IPS DF 19.7 (cell line): ENCODE measurements around the gene ZFPM1.
"Not testable (repeated sequence)": the region's sequence is repeated elsewhere in the genome, so short reads cannot be mapped to it uniquely, and the experiment has no call there.

Source experiments
- DNase-seq: peaks from one replicate; pipeline ENCODE4 v3.0.0-alpha.2; 2013; ENCODE audit warnings: low read depth, low spot score

The ZFPM1 gene

DNA sequence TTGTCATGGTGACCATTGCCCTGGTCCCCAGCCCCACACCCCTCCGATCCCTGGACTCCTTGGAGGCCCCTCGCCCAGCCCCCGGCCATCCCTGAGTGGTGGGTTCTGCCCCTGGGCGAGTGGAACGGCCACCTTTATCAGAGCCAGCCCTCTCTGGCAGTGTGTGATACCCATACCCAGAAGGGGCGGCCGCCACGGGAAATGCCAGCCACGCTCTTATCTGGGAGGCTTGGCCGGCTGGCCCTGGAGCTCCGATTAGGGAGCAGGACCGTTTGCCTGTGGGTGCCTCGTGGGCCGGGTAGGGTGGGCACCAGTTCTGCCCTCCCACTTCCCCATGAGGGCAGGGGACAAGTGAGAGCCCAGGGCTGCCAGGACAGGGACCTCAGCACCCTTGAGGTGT lies 58.8 kb downstream of the ZFPM1 start:
- DNase-seq, result no peak

DNA sequence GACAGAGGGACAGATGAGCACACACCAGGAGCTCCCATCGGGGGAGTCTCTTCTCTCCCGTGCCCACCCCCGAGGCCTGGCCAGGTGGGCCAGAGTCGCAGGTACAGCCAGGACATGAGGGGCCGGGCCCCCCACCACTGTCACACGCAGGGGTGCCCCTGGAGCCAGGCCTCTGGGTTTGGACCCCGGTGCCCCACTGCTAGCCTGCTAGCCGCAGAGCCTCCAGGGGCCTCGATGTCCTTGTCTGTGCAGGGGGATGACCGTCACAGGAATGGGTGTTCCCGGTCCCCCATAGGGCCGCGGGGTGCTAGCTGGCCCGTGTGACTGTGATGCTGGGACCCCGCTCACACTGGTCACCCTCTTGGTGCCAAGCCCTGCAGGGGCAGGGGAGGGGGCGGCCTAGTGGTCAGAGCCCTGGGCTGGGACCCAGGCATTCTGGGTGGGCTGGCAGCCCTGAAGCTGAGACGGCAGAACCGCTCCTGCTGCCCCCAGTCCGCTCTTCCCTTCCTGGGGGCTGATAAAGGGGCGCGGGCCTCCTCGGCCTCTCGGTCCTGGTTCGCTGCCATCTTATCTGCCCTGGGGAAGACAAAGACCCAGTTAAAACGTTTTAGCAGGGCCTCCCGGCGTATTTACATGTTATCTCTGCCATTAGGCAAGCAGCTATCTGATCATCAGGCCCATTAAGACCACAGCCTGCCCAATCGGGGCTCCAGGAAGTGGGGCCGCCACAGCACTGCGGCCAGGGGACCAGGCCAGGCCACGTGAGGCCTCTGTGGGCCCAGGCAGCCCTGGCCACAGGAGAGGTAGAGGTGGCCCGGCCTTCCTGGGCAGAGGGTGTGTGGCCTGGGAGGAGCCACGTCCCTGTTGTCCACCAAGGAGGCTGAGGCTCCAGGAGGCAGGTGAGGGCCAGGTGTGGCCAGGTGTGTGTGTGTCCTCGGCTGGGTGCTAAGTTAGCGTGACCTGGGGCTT lies 59.9 kb downstream of the ZFPM1 start:
- no peak for DNase-seq

DNA sequence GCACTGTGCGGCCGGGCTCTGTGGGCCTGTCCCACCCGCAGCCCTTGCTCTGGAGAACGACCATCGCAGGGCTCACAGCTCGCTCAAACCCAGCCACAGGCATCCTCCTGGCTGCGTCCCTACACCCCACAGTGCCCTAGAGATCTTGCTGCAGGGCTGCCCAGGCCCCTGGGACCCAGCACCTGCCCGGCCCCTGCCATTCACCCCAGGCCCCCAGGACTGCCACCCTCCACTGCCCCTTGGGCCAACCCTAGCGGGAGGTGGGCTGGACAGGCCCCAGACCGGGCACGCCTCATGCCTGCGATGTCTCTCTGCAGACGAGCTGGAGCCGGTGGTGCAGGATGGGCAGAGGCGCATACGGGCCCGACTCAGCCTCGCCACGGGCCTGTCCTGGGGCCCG lies 61.0 kb downstream of the ZFPM1 start:
- no peak for DNase-seq

DNA sequence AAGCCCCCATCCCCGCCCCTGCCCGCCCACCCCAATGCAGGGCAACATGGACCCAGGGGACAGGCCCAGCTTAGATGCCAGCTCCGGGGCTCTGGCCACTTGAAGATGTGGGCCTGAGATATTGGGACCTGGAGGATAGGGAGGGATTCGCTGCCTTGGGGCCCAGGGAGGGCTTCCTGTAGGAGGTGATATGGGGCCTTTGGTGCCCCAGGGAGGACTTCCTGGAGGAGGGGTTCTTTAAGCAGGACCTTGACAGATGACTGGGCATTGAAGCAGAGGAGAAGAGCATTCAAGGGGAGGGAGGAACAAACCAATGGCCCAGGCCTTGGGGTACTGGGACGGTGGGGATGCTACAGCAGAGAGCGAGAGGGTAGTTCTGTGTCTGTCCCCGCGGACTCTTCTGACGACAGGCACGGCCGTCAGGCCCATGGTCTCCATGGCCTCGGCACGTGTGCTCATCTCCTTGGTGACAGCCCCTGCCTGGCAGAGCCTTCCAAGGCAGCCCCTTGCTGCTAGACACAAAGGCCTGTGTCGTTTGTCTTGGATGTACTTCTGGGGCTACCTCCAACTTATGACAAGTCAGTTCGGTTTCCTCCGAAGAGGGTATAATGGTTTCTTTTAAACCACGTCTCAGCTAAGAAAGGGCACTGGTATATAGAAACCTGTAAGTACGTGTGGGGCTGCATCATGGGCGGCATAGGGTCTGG lies 61.6 kb downstream of the ZFPM1 start:
- DNase-seq, result no peak

DNA sequence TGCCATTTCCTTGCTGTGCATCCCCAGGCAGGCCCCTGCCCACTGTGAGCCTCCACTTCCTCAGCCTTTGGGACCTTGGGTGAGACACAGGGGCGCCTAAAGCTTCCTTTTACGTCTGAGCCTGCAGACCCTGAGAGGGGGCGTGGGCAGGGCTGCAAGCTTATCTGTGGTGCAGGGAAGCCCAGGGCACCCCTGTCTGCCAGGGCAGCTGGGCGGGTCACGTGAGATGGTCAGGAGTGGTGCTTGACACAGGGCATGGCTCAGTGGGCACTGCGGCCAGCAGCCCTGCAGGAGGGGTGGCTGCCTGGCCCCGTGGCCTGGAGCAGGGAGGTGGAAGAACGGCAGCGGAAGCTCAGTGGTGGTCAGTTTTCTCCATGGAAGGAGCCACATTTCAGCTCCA lies 62.3 kb downstream of the ZFPM1 start:
- DNase-seq, result no peak

DNA sequence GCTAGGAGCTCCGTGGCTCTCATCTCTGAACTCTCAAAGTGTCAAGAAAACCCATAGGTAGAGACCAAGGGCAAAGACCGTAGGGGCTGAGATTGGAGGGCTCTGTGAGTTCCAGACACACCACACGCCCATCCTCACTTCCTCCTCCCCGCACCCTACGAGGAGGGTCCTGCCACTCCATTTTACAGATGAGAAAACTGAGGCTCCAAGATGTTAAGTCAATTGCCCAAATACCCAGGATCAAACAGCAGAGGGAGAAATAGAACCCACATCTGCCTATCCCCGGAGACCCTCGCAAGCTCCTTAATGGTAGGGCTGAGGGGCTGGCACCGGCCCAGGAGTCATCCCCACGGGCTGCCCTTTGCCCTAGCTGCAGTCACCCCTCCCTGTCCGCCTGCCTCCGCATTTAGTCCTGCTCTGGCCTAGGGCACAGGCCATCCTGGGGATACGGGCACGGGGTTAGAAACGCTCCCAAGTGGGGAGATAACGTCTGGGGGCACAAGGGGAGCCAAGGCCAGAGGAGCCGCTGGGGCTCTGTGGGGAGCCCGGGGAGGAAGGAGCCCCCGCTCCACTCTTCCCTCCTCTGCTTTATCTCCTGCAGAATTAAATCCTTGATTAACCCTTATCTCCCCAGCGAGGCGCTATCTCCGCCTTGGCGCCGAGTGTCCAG lies 63.0 kb downstream of the ZFPM1 start:
- no peak for DNase-seq

DNA sequence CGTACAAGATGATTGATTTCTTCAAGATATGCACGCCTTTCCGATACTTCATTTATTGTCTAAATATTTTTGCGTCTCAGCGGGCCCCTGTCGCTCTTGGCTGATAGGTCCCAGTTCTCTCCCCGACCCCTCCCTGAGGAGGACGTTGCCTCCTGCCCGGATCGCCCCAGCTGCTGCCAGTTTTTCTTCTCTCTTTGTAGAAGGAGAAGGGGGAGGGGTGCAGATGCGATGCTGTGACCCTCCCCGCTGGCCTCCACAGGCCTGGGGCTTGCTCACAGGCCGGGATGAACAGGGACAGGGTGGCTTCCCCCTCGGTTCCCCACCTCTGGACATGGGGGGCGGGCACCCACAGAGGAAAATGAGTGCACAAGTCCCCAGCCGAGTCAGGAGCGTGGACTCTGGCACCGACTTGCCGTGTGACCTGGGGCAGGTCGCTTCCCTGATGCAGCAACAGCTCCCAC lies 63.6 kb downstream of the ZFPM1 start:
- no peak for DNase-seq

DNA sequence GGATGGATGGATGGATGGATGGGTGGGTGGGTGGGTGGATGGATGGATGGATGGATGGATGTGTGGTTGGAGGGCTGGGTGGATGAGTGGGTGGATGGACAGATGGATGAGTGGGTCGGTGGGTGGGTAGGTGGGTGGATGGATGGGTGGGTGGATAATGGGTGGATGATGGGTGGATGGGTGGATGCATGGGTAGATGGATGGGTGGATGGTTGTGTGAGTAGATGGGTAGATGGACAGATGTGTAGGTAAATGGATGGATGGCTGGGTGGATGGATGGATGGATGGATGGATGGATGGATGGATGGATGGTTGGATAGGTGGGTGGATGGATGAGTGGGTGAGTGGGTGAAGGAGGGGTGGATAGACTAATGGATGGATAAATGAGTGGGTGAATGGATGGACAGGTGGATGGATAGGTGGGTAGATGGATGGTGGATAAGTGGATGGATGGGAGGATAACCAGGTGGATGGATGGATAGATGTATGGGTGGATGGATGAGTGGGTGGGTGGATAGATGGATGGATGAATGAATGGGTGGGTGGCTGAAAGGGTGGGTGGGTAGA lies 64.2 kb downstream of the ZFPM1 start:
- not testable (repeated sequence) for DNase-seq

DNA sequence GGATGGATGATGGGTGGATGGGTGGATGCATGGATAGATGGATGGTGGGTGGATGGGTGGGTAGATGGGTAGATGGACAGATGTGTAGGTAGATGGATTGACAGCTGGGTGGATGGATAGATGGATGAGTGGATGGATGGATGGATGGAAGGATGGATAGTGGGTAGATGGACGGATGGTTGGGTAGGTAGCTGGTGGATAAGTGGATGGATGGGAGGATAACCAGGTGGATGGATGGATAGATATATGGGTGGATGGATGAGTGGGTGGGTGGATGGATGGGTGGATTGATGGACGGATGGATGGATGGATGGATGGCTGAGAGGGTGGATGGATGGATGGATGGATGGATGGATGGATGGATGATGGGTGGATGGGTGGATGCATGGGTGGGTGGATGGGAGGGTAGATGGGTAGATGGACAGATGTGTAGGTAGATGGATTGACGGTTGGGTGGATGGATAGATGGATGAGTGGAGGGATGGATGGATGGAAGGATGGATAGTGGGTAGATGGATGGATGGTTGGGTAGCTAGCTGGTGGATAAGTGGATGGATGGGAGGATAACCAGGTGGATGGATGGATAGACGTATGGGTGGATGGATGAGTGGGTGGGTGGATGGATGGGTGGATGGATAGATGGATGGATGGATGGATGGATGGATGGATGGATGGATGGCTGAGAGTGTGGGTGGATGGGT lies 65.5 kb downstream of the ZFPM1 start:
- not testable (repeated sequence) for DNase-seq

DNA sequence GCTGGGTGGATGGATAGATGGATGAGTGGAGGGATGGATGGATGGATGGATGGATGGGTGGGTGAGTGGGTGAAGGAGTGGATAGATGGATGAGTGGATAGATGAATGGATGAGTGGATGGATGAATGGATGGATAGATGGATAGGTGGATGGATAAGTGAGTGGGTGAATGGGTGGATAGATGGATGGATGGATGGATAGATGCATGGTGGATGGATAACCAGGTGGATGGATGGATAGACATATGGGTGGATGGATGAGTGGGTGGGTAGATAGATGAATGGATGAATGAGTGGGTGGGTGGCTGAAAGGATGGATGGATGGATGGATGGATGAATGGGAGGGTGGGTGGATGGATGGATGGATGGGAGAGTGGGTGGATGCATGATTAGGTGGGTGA lies 66.2 kb downstream of the ZFPM1 start:
- DNase-seq, result no peak

DNA sequence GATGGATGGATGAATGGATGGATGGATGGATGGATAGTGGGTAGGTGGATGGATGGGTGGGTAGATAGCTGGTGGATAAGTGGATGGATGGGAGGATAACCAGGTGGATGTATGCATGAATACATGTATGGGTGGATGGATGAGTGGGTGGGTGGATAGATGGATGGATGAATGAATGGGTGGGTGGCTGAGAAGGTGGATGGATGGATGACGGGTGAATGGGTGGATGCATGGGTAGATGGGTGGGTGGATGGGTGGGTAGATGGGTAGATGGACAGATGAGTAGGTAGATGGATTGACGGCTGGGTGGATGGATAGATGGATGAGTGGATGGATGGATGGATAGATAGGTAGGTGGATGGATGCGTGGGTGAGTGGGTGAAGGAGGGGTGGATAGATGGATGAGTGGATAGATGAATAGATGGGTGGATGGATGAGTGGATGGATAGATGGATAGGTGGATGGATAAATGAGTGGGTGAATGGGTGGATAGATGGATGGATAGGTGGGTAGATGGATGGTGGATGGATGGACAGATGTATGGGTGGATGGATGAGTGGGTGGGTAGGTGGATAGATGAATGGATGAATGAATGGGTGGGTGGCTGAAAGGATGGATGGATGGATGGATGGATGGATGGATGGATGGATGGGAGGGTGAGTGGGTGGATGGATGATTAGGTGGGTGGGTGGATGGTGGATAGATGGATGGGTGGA lies 67.0 kb downstream of the ZFPM1 start:
- DNase-seq, result no peak

DNA sequence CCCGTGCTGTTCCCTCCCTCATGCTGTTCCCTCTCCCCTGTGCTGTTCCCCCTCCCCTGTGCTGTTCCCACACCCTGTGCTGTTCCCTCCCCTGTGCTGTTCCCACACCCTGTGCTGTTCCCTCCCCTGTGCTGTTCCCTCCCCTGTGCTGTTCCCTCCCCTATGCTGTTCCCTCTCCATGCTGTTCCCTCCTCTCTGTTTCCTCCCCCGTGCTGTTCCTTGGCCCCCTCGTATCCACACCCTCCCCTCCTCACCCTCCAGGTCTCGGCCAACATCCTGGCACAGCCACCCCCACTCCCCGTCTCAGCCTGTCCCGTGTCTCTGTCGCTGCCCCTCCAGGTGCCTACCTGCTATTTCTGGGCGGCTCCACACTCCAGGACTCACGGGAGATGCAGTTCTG lies 68.6 kb downstream of the ZFPM1 start:
- DNase-seq, result no peak

DNA sequence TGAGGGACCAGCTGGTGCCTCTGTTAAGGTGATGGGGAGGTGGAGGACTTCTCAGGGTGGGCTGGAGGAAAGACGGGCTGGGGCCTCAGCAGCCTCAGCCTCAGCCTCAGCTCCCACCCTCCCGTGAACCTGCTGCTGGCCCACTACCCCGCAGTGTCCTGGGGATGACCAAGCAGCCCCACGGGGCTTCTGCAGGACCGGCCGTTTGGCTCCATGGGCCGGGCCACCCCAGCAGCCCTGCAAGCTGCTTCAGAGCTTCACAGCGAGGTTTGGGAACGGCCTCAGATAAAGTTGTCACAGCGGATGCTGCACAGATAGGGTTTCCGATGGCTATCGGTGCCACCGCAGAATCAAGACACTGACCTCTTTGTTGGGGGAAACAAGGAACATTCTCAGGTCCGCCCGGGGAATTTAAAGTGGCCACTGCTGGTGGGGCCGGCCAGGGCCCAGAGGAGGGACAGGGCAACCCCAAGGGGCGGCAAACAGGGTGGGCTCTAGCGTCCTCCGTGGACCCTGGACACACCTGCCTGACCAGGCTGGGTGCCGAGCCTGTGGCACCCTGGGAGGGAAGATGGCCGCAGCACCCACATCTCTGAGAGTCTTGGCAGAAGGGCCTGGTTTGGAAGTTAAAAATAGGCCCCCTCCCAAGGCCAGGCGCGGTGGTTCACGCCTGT lies 69.3 kb downstream of the ZFPM1 start:
- DNase-seq, result no peak

DNA sequence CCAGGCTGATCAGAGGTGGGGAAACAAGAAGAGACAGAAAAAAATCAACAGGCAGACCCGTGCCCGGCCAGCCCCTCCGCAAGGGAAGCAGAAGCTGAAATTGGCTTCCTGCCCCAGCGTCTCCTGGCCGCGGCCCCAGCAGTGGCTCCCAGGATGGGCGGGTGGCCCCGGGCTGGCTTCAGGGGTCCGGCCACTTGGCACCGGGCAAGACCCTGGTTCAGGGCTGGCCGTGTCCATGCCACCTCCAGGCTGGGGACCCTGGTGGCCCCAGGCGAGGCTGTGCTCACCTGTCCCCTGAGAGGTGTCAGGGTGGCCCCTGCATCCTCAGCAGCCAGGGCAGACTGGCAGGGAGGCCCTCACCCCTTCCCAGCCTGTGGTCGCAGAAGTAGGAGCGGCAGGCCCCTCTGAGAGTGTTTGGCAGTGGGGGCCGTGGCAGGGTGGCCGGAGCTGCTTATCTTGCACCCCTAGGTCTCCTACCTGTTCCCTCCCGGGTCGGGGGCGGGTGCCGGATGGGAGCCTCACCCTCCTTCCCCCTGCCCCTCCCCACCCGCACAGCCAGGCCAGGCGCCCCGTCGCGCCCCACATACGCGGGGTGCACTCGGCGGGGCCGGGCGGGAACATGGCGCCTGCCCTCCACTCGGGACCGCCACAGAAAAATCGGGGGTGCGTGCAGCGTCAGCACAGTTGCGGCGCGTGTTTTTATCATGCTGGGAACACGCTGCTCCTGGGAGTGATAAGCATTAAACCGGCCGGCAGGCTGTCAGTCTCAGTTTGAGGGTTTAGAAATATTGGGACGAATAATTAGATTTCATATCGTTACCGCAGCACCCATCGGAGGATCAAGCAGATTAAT lies 70.5 kb downstream of the ZFPM1 start:
- DNase-seq, result no peak

DNA sequence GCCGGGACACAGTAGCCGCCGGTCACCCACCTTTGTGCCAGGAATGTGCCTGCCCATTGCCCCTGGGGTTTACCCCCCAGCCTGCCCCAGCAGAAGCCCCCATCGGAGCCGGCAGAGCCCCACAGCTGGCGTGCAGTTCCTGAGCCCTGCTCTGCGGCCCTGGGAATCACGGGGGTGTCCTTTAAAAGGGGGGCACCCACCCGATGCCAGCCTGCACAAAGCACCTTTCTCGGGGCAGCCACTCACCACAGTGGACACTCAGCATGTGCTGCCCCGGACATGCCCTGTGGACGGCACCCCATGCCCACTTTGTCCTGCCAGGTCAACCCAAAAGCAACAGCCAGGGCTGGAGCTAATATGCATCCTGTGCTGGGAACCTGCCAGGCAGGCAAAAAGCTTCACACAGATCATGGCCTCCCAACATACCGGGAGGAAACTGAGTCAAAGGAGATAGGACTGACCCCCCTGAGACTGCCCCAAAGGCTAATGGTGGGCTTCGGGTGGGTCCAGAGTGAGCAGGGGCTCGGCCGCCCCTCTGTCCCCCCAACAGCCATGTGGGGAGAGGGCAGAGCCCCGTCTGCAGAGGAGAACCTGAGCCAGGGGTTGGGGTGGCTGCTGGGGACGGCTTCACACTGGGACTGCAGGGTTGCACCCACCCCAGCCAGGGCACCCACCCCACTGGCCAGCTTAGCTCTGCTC lies 71.3 kb downstream of the ZFPM1 start:
- no peak for DNase-seq

DNA sequence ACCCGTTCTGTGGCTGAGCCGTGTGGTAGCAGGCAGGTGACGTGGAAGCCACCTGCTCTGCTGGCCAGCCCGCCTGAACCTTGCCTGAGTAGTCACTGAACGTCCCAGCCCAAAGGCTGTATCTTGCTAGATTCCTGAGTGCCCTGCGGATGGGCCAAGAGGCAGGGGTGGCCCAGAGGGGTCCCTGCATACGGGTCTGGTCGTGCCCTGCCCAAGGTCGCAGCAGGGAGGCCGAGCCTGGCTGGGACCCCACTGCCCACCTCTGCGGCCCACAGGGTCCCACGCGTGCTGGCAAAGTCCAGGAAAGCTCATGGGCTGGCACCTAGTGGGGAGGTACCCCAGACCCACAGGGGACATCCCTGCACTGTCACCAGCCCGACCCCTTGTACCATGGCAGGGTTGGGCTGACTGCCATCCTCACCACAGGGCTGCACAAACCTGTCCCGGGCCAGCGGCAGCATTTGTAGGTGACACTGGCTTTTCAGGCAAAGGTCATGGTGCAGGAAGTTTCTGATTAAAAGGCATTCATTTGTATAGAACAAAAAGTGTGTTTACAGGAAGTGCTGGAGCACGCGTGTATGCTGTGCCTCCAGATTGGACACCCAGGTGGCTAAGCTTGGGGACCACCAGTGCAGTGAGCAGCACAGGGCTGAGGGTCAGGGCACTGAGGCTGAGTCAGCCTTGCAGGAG lies 72.0 kb downstream of the ZFPM1 start:
- no peak for DNase-seq

DNA sequence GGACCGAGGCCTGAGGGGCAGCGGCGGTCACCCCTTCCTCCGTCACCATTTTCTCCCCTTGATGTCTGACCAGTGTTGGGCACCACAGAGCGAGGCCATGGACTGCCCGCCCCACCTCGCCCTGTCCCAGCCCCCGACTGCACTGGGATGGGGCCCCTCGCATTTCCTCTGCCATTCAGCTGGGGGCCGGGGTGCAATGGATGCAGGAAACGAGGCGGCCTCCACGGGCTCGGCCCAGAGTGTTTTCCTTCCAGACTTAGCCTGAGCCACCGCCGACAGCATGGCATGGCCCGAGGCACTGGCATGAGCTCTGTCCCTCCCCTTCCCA lies 72.5 kb downstream of the ZFPM1 start:
- no peak for DNase-seq
